GM19240 (cell line): Measurements from ENCODE around the gene AMOTL1.

Source experiments
- DNase-seq: peaks from one replicate; pipeline ENCODE4 v3.0.0; 2011; ENCODE audit warnings: low spot score; ENCODE audit not compliant: insufficient read length

The AMOTL1 gene

DNA sequence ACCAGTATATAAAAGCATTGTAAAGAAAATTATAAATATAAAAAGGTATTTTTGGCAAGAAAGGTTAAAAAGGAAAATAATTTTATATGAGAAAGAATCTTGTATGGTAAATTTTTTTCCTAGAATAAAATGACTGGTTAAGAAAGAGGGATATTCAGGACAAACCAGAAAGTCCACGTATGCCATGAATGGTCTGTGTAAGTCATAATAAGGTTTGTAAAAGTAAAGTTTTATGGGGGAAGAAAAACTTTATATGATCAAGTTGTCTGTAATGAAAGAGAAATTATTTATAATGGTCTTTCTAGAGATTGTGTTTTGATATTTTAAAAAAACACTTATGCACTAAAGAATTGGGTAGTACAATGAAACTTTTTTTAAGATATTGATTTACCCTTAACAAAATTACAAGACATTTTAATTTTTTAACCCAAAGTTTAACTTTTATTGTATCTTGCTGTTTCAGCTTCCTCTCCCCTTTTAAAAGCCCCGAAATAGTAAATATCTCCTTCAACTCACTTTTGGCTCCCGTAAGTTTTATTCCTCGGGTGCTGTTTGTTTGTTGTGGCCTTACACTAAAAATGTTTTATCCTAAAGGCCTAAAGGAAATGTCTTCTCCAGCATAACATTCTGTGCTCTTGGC is 47.7 kb downstream of the AMOTL1 start:
- DNase-seq, result no peak

DNA sequence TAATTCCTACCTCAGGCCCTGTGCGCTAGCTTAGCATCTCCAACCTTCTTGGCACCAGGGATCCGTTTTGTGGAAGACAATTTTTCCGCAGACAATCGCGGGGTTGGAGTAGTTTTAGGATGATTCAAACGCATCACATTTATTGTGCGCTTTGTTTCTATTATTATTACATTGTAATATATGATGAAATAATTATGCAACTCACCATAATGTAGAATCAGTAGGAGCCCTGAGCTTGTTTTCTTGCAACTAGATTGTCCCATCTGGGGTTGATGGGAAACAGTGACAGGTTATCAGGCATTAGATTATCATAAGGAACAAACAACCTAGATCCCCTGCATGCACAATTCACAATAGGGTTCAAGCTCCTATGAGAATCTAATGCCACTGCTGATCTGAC is 52.3 kb downstream of the AMOTL1 start:
- no peak for DNase-seq

DNA sequence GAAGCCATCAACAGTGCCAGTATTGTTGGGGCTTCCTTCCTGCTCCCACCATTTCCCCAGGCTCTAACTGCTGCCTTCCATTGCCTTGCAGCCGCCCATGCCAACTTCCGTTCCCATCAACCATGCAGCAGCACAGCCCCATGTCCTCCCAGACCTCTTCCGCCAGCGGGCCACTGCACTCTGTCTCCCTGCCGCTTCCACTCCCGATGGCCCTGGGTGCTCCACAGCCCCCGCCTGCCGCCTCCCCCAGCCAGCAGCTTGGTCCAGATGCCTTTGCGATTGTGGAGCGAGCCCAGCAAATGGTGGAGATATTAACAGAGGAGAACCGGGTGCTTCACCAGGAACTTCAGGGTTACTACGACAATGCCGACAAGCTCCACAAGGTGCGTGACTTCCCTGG is 53.3 kb downstream of the AMOTL1 start:
- DNase-seq, result no peak

DNA sequence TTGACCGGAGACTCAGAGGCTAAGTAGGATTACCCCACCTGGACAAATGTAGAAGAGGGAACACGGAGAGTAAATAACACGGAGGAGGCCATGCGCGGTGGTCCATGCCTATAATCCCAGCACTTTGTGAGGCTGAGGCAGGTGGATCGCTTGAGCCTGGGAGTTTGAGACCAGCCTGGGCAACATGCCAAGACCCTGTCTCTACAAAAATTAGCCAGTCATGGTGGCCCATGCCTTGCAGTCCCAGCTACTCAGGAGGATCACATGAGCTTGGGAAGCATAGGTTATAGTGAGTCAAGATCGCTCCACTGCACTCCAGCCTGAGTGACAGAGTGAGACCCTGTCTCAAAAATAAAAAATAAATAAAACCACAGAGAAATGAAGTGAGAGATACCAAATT is 53.9 kb downstream of the AMOTL1 start:
- DNase-seq, result no peak

DNA sequence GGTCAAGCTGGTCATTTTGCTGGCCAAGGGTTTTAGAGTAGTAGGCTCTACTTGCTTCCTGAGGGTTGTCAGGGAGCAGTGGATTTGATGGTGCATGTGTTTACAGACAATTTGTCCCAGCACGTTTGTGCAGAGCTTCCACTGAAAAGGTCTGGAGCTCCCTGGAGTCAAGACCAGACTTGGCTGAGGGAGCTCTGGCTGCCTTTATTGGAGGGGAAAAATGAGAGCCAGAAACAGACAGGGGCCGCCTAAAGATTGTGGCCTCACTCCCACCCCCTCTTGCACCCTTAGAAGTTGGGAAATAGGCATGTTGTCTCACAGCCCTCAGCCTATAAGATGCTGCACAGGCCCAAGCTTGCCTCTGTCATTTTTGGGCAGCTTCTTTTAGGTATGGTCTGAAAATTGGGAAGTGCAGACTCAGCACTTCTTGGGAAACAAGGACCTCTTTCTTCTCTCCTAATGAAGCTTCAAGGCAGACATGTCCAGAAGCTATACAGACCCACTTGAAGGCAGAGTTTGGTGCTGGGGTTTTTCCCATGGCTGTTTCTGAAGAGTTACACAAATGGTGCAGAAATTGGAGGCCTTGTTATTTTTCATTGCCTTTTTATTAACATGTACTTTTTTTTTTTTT is 55.1 kb downstream of the AMOTL1 start:
- no peak for DNase-seq

DNA sequence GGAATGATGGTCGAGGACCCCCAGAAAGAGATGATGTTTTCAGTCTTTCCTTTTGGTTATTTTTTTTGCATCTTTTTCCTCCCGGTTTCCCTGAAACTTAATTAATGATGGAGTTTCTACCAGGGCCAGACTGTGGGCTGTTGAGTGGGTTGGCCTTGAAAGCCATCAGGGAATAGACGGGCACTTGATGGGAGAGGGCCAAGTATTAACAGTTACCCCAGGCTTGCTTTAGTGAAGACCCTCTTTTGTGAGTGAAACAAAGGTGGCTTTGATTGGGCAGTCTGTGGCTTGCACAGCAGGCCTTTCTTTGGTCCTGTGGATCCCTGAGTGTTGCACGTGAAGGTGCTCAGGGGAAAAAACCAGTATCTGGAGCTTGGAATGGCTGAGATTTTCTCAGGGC is 56.9 kb downstream of the AMOTL1 start:
- no peak for DNase-seq

DNA sequence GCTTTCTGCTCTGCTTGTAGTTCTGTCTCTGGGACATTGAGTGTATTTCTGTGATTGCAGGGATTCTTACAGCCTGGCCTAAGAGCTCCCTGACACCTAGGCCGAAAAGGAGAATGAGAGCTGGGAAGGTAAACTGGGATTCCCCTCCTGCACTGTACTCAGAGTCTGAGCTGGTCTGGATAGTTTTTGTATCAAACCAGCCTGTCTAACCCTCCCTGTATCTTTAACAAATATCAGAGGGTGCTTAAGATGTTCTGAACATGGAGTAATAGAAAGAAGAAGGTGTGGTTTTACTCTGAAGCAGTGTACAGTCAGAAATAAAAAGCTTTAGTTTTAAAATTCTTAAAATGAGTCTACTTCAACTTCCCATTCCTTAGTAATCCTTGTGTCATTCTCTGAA is 57.3 kb downstream of the AMOTL1 start:
- no peak for DNase-seq

DNA sequence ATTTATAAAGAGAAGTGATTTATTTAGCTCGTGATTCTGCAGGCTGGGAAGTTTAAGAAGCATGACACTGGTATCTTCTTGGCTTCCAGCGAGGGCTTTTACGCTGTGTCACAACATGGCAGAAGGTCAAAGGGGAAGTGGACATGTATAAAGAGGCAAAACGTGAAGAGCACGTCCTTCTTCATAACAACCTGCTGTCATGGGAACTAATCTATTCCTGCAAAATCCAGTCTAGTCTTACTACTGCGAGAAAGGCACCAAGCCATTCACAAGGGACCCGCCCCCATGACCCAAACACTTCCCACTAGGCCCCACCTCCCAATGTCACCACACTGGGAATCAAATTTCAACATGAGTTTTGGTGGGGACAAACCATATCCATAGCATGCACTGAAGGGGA is 58.3 kb downstream of the AMOTL1 start:
- DNase-seq, result no peak

DNA sequence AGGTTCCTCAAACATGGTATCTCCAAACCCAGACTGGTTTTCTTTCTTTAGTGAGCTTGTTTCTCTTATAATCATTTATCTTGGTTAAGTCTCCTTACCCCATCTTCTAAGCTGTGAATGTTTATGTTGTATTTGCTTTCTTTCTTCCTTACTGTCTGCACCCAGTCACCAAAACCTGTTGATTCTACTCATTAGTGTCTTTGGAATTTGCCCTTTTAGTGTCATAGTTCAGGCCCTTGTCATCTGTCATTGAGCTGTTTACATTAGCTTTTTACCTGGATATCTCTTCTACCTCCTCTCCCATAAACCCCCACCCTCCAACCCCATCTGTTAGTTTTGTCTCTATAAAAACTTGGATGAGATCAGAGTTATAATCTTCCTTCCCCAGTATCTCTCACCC is 59.9 kb downstream of the AMOTL1 start:
- no peak for DNase-seq

DNA sequence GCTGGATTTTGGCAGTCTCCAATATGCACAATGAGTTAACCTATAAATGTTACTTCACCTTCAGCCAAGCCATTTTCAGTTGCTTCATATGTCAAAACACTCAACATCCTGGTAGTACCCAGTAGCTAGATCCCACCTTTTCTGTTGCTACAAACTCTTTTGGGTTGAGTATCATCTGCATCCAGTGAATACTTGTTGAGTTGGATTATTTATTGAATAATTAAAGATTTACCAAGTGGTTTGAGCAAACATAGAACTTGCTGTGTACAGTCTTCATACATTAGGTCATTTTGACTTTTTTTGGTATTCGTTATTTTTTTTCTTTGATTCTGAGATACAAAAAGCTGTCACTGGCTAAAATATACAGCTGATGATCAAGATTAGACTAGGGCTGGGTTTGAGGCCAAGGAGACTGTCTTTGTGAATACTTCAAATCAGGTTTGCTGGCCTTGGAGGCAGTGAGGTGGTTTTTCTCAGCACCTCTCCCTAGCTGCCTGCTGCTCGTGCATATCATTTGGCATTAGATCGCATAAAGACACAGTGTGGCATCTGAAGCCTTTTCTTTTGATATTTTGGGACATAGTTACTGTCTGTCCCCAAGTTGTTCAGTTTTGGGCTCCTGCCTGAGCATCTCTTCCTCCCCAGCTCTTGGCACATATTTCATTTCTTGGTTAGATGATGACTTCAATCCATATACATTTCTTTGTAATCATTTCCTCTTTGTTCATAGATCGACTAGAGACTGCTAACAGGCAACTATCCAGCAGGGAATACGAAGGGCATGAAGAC is 62.8 kb downstream of the AMOTL1 start:
- no peak for DNase-seq

DNA sequence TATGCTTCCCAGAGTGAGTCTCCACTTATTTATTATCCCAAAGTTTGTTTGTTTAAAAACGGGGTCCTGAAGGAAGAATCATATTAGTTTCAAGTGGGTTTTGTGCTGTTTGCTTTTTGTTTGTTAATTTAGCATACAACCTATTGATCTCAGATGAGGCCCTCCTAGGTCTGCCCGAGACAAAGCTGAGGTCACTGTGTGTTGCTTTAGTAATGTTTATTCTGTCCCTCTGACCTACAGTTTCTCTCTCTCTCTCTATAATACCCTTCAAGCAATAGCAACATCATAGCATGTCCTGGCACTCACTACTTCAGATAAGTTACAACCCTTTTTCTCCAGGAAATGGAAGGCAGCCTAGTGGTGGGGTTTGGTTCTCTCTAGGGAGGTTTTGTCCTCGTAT is 63.4 kb downstream of the AMOTL1 start:
- DNase-seq, result no peak

DNA sequence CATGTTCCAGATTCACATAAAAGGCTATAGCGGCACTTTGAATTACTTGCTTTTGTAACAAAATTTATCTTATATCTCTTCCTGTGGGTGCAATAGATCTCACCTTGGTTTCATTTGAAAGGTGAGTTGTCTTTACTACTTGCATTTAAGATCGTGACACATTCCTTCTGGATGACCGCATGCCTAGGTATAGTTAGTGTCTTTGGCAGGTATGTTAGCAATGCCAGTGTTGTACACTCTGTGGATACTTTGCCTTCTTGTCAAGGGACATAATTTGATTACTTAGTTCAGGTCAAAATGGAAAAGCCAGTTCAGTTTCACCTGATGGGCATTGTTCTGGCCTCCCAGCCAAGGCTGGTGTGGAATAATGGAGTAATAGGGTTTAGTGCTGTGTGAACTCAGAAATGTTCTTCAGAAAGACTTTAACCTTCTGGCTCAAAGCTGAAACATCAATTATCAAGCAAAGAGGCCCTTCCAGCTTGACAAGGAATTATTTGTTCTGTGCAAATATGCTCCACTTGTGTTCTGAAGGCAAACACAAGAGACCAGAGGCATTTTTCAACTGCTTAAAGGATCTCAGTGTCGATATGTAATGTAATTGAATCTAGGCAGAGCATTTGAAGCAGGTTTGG is 64.6 kb downstream of the AMOTL1 start:
- no peak for DNase-seq

DNA sequence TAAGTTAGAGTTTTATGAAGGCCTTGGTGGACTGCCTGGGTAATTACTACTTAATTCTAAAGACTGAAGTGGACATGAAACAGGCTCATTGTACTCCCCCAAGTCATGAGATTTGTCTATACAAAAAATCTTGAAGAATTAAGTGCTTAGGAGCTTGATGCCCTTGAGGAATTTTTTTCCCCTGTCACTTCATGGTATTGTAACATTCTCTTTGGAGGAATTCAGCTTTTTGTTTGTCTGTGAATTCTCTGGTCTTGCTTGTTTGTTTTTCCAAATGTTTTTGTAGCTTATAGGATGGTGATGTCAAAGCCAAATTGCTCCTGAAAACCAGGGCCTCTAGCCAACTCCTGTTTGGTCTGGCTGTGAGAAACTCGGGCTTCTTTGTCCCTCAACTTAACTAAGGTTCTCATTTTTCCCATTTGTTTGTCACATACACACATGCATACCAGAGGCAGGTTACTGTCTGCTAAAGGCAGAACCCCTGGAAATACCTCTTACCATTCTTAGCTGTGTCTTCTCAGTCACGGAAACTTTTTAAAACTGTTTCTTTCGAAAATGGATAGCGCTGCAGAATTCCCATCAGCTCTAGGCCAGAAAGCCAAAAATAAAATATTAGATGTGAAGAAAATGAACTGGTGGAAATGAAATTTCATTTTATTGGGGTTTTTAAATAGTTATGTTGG is 66.9 kb downstream of the AMOTL1 start:
- no peak for DNase-seq

DNA sequence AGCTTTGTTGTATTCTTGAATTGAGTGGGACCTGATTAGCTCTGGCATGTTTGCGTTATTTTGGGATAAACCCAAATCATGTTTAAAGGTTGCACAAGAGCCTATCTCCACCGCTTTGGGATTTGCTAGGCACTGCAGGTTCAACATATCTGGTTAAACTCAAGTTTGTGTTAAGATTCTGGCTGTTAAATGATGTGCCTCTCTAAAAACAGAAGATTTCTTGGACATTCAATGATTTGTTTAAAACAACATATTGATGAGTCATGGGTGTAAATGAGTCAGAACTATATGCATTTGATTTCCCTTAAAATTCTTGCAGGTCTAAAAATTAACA is 67.4 kb downstream of the AMOTL1 start:
- no peak for DNase-seq

DNA sequence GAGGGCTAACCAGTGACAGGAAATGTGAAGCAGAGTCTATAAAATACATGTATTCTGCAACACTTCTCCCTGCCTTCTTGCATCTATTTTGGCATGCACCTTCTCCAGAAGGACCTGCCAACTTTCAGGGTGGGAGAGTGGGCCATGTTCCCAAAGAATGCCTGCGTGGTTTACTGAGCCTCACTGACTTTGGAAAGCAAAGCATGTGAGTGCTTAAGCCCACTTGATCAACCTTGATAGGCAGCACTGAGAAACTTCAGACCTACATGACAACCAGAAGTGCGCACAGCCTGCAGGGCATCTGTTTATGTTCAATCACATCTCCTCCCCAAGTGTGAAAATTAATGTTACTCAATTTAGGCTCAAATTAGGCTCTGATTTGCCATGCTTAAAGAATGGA is 69.2 kb downstream of the AMOTL1 start:
- DNase-seq, result no peak

DNA sequence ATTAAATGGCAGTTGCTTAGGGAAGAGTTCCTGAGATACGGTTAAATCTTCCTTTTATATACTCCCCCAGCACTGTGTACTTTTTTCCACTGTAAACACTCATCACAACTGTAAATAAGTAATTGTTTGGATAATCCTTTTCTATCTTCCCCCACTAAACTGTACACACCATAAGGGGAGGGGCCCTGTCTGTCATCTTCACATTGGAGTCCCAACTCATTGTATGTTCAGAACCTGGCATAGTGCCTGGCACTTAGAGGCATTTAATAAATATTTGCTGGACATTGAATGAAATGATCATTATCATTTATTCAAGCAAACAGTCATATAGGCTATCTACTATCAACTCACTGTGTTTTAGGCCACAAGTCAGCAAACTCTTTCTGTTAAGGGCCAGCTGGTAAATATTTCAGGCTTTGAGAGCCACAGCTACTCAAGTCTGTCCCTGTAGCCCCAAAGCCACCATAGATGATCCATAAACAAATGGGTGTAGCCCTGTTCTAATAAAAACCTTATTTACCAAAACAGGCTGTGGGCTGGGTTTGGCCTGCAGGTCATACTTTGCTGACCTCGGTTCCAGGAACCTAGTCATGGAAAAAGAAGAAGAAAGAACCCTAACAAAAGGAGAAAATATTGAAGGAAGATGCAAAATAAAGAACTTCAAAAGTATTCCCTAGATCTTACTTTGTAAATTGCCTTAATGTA is 70.0 kb downstream of the AMOTL1 start:
- no peak for DNase-seq

DNA sequence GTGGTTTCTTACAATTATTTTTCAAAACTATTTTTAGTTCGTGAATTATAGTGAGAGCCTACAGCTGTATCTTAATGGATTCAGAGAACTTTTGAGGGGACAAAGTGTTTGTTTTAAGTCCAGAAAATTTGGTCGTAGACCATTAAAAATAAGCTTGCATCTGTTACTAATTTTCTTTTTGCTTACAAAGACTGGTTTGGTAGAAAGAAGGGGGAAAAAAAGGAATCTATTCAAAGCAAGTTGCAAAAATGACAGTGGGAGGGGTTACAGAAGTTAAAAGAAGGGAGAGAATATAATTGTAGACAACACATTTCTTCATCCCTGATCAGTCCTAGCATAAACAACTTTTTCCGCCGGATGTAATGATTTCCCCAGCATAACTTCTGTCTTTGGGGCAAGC is 72.1 kb downstream of the AMOTL1 start:
- no peak for DNase-seq

DNA sequence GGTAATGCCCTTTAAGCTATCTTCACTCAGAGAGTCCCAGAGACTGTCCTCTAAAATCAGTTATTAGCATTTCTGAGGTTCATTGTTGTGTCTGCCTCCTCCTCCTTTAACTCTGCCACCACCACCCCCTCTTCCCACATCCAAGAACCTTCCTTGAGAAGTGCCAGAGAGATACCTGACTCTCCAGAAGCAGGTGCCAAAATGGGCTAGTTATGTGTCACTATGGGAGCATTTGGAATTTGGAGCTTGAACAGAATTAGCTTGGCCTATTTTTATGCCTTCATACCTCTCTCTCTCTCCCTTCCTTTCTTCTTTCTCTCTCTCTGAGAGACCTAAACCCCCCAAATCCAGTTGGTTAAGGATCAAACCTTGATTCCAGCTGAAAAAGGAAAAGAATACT is 75.9 kb downstream of the AMOTL1 start:
- no peak for DNase-seq

DNA sequence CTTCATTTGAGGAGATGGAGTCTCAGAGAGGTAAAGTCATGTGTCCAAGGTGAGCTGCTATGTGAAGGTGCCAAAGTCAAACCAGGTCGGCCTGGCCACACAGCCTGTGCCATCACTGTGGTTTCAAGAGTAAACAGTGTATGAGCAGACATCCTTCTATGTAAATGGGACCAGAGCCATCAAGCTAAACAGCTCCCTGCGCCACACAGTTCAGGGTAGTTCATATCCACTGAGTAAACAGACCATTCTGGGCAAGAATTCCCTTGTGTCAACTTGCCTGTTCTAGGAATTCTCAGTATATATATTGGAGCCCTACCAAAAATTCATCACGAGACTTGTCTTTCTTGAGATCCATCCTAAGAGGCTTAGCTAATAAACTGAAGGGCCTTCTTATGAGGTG is 77.5 kb downstream of the AMOTL1 start:
- no peak for DNase-seq

DNA sequence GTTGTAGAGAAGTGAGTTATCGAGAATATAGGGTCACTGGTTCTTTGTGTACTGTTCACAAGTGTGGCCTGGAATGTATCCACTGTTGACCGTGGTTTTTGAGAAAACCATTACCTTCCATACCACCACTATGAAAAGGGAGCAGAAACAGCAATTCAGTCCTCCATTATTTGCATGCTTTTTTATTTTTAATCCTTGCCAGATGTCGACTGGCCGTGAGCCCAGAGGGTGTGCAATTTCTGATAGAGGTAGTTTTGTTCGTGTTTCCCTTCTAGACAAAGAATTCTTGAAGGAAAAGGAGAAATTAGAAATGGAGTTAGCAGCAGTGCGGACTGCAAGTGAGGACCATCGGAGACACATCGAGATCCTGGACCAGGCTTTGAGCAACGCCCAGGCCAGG is 81.7 kb downstream of the AMOTL1 start:
- no peak for DNase-seq
